GM18499 (cell line): ENCODE data around the gene COTL1.
"Not testable (repeated sequence)": the region's sequence is repeated elsewhere in the genome, so short reads cannot be mapped to it uniquely, and the experiment has no call there.

Source experiments
- ATAC-seq: cut with Tn5 transposase; IDR thresholded peaks from one replicate; pipeline ENCODE4 v1.9.1; 2021; ENCODE audit warnings: moderate number of reproducible peaks; ENCODE audit not compliant: insufficient read depth, unreplicated experiment

The COTL1 gene

DNA sequence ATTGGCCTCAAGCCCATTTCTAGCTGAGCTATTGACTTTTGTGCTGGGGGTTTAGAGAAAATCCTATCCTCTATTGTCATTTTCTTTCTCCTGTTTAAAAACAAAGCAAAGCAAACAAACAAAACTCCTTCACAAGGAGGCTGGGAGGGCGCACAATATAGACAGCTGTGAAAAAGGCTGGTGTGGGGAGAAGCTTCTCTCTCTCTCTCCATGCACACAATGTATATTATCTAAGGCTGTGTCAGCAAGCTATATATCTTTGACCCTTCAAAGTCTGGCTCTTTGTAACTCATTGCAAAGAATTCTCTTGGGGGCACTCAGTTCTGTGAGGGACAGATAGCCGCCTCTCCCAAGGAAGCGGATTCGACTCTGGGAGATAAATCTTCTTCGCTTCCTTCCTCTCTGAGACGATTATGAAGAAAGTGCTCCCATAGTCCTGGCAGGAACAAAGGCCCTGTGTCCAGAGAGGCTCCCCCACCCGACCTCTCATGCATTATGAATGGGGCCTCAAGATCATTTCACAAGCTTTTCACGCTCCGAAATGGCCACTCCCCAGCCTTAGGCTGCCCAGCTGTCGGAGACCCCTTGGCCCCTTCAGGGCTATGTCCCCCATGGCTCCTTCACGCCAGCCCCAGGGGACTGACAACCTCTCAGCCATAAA is 80.3 kb downstream of the COTL1 start:
- no peak for ATAC-seq

DNA sequence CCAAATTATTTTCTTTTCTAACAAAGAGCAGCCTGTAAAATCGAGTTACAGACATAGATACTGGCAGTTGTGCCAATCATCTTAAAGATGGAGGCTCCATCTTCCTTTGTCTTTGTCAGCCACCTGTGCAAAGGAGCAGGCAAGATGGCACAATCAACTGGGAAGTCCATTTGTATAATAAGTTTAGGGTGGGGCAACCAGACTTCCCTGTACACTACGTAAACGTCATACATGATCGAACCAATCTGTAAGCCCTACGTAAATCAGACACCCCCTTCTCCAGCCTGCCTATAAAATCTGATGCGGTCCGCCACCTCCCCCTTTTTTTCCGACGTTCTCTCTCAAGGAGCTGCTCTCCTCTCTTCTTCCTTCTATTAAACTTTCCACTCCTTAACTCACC is 82.0 kb downstream of the COTL1 start:
- no peak for ATAC-seq

- ATAC-seq, result no peak
These were observed 82.5 kb downstream of the COTL1 start for GRCh38 chr16:84535408-84535807.

- no peak for ATAC-seq
These were observed 83.1 kb downstream of the COTL1 start for GRCh38 chr16:84534815-84535214.

- ATAC-seq, result no peak
These were observed 84.9 kb downstream of the COTL1 start for GRCh38 chr16:84532855-84533486.

DNA sequence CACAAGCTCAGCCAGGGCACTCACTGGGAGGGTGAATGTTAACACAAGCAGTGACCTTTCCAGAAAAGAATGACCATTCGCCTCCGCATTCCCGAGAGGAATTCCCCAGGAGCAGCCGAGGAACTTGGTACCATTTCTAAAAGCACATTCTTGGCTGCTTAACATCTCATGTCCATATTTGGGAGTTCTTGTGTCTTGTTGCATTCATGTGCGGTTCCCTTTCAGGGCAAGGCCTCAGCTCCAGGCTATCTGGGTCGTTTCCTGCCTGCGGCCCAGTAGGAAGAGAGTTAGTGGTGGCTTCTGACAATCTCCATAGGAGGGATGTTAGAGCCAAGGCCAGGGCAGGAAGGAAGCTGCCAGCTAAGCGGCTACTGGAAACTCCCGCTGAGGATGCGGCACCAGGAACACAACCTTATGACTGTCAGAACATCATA is 85.6 kb downstream of the COTL1 start:
- ATAC-seq, result no peak

- ATAC-seq, result no peak
These were observed 86.2 kb downstream of the COTL1 start for GRCh38 chr16:84531671-84532111.

- no peak for ATAC-seq
These were observed 87.3 kb downstream of the COTL1 start for GRCh38 chr16:84530590-84530989.

- no peak for ATAC-seq
These were observed 88.3 kb downstream of the COTL1 start for GRCh38 chr16:84529607-84530006.

DNA sequence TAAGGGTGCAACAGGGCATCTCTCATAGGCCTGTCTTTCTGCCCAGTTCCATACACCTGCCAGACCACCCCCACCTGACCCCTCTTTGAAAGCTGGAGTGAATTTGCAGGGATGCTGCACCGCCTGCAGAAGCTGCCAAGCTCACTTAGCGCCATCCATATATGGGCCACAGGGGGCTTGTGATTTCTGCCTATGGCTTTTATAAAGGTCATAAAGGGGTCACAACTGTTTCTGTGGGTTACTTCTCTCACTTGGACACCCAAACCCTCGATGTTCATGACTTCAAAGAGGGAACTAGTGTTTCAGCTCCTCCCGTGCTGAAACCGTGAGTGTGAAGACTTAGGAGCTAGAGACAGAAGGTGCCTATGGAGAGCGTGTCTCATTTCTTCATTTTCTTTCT is 89.6 kb downstream of the COTL1 start:
- ATAC-seq, result no peak

- no peak for ATAC-seq
These were observed 90.2 kb downstream of the COTL1 start for GRCh38 chr16:84527532-84528269.

DNA sequence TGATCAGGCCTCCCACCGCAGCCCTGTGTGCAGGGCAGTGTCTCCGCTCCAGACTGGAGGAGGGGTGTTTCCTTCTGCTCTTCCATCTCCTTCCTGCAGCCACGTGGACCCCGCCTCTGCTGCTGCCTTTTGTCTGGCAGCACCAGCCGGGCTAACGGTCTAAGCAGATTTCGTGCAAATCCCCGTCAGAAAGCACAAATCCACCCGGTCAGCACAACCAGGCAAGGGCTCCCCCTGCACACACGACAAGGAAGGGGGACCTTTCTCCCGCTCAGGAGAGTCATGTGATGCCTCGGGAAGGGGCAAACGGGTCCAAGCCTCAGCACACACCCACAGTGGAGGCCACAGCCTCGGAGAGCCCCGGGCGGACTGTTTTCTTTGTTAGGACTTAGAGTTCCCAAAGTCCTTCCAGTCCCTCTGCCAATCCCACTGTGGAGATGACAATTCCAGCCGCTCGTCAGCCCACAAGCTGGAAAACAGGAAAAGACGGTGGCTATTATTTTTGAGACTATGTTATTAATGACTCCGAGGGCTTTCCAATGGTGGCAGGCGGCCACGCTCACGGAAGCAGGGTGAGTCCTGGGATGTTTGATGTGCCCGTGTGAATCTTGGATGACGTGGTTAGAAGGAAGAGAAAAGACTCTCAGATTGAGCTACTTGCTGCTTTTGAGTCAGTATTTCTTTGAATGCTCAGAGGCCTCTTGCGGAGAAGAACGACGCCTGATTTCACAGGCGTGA is 90.9 kb downstream of the COTL1 start:
- no peak for ATAC-seq

GRCh38 chr16:84524941-84525581 is 92.8 kb downstream of the COTL1 start:
- ATAC-seq, result not testable (repeated sequence)

DNA sequence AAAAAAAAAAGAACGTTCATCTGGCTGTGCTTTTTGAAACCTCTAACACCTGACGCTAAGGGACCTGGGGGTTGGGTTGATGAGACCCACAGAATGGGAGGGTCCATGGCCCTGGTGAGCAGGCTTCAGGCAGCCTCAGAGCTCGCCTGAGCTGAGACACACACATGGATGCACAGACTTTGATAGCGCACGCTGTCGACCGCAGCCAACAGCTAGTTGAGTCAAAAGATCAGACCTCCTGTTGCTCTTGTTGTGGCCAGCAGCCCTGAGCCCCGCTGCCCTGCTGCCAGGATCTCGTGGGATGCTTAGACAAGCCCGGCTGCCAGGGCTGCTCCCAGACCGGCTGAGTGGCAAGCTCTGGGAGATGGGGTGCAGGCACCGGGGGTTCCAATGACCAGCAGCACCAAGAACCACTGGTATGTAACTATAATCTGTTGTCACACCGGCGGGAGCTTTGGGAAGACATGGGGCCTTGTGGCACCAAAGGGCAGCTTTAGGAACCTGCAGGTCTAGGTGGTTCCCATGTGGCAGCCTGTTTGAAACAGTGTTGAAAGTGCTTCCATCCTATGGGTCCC is 93.4 kb downstream of the COTL1 start:
- ATAC-seq, result no peak

GRCh38 chr16:84521497-84521770 is 96.4 kb downstream of the COTL1 start:
- ATAC-seq, result no peak

DNA sequence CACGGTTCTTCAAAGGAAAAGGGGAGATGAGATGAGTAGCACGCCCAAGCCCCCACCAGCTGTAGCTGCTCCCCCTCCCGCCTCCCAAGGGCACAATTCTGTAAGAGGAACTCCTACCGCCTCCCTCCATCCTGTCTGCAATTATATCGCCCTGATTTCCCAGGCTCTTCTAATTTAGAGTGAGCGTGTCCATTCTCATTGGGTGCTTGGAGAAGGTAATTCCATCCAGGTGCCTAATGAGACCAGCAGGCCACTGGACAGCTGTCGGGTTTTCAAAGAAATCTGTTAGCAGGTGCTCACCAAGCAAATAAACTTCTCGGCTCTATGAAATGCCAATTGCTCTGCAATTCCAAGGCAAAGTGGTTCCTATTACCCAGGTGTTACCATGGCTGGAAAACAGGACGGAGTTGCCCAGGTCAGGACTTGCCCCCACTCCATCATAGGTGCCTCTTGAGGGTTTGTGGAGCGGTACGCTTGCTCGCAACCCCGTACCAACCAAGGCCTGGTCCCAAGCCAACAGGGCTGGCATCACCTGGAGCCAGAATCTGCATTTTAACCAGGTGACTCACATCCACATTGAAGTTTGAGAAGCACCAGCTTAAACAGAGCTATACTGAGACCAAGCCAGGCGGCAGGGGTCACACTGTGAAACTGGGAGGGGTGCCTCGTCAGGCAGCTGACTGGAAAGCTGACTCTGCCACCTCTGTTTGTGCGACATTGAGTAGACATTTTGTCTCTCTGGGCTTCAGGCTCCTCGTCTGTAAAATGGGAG is 97.0 kb downstream of the COTL1 start:
- ATAC-seq, result no peak

- ATAC-seq, result no peak
These were observed 98.0 kb downstream of the COTL1 start for GRCh38 chr16:84519855-84520254.

DNA sequence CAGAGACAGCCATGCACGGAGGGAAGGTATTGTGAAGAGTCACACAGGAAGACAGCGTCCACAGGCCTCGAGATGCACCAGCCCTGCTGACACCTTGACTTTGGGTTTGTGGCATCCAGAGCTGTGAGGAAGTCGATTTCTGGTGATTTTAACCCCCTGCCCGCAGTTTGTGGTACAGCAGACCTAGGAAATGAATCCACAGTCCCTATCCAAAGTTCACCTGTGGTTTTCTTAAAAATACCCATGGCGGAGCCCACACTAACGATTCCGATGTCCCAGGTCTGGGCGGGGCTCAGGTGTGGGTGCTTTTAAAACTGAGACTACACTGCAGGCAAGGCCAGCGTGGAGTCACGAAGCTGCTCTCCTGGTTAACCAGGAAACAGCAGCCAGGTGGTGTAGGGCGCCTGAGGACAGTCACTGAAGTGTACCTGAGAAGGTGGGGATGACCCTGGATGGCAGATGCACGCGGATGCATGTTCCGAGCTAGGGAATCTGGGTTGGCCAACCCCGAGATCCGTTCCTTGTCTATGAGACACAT is 99.0 kb downstream of the COTL1 start:
- no peak for ATAC-seq

GRCh38 chr16:84518220-84518619 is 99.7 kb downstream of the COTL1 start:
- not testable (repeated sequence) for ATAC-seq
